Measurements from ENCODE around the gene MAP3K10.

DNA sequence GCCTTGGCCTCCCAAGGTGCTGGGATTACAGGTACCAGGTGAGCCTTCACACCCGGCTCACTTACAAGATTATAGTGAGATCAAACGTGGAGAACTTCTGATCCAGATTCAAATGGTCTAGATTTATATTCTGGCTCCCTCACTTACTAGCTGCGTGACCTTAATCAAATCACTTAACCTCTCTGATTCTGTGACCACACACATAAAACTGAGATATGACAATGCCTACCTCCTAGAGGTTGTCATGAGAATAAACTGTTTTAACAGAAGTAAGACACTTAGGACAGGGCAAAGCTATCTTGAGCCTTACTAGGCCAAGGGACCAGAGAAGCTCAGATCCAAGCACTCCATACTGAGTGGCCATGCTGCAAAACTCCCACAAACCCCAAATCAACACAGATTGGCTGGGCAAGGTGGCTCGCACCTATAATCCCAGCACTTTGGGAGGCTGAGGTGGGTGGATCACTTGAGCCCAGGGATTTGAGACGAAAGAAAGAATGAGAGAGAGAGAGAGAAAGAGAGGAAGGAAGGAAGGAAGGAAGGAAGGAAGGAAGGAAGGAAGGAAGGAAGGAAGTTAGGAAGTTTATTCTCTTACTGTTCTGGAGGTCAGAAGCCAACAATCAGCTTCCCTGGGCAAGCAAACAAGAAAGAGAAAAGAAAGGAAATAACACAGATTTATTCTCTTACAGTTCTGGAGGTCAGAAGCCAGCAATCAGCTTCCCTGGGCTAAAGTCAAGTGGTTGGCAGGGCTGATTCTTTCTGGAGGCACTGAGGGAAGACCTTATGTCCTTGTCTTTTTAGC is 46.1 kb upstream of the MAP3K10 start:
- TF ChIP-seq, protein P1, sequence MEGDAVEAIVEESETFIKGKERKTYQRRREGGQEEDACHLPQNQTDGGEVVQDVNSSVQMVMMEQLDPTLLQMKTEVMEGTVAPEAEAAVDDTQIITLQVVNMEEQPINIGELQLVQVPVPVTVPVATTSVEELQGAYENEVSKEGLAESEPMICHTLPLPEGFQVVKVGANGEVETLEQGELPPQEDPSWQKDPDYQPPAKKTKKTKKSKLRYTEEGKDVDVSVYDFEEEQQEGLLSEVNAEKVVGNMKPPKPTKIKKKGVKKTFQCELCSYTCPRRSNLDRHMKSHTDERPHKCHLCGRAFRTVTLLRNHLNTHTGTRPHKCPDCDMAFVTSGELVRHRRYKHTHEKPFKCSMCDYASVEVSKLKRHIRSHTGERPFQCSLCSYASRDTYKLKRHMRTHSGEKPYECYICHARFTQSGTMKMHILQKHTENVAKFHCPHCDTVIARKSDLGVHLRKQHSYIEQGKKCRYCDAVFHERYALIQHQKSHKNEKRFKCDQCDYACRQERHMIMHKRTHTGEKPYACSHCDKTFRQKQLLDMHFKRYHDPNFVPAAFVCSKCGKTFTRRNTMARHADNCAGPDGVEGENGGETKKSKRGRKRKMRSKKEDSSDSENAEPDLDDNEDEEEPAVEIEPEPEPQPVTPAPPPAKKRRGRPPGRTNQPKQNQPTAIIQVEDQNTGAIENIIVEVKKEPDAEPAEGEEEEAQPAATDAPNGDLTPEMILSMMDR (IDR thresholded peaks at IDR 0.05), result no peak
- TF ChIP-seq POLR2A (IDR thresholded peaks at IDR 0.05) (no peak), EP300 (IDR thresholded peaks at IDR 0.05) (no peak)

Measured in tibial nerve (tissue), 4 donors.